DMS 273 treated with DMSO at 0.1 percent for 48 hours (cell line): ENCODE results near the gene MTA1.
A peak's percentile ranks its signal among the peaks of the same experiment; 100 is the strongest.

Experiments used
- DNase-seq: peaks from one replicate; lab custom pipeline; 2025; lab: John Stamatoyannopoulos, UW

The MTA1 gene

DNA sequence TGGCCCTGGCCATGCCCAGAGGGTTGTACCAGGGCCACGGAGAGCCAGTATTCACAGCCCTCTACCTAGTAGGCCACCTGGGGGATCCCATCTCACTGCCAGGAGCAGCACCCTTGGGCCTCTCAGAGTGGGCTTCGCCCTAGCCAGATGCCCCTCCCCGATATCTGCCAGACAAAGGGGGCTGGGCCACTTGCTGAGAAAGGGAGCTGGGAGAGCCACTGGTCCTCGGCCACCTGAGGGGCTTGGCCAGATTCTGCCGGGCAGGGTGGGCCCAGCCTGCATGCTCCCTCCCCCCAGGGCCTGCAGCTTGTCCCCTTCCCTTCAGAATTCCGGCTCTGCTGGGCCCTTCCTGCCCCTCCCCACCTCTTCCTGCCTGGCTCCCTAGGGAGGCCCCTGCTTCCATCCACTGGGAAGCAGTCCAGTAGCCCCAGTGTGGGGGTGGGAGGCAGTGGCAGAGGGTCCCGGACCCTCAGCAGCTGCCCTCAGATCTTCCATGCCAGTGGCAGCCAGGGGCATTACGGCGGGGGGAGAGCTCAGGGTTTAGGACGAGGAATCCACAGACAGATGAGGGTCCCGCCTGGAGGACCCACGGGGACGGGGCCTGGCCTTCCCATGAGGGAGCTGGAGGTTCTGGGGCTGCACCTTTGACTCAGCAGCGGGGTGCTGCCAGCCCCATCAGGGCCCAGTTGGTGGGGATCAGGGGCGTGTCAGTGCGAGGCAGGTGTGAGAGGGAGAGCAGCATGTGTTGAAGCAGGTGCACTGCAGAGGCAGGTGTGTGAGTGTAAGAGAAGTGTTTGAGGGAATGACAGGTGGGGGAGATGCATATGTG, 57.4 kb downstream of the MTA1 start:
- no peak for DNase-seq

- no peak for DNase-seq
Measured at GRCh38 chr14:105477660-105478397, 58.2 kb downstream of the MTA1 start.

DNA sequence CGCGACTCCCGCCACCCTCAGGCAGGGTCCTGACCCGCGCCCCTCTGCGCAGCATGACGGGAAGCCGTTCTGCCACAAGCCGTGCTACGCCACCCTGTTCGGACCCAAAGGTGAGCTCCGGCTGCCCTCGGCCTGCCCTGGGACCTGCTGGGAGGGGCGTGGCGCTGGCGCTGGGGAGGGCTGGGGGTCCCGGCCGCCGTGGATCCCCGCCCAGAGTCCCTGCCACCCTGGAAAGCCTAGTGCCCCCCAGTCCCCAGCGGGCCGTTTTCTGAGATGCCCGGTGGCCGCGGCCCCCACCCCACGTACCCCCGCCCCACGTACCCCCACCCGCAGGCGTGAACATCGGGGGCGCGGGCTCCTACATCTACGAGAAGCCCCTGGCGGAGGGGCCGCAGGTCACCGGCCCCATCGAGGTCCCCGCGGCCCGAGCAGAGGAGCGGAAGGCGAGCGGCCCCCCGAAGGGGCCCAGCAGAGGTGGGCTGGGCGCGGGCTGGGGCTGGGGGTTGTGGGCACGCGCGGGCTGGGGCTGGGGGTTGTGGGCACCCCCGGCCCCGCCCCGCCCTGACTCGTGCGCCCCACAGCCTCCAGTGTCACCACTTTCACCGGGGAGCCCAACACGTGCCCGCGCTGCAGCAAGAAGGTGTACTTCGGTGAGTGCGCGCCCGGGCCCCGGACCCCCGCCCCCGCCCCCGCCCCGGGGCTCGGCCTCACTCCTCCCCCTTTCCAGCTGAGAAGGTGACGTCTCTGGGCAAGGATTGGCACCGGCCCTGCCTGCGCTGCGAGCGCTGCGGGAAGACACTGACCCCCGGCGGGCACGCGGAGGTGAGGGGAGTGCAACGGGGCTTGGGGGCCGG, 59.0 kb downstream of the MTA1 start:
- no peak for DNase-seq

- DNase-seq, result no peak
Measured at GRCh38 chr14:105479431-105480158, 60.0 kb downstream of the MTA1 start.

GRCh38 chr14:105480199-105480746, 60.6 kb downstream of the MTA1 start:
- no peak for DNase-seq

- peak; percentile 73 for DNase-seq
Measured at GRCh38 chr14:105480807-105481801, 61.5 kb downstream of the MTA1 start.

DNA sequence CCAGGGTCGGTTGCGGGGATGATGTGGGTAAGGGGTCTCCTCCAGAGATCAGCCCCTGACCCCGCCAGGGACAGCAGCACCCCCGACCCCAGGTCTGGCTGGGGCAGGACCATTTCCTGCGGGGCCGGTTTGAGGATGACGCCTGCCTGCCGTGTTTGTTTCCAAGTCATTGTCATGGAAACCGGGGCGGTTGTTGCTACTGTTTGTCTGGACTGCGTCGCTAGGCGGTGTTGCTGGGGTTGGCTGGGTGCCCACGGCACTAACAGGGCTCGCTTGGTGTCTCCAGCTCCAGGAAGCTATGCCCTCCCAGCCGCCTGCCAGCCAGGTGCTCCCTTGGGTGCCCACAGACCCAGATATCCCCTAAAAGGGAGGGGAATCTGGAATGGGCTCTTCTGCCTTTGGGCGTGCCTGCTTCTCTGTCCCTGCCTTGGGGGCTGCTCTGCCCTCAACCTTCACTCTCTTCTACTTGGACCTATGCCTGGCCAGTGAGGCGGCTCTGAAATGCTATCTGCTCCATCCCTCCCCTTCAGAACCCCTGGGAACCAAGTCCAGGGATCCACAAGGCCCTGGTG, 62.3 kb downstream of the MTA1 start:
- peak; percentile 66 for DNase-seq

GRCh38 chr14:105482486-105483110, 63.0 kb downstream of the MTA1 start:
- no peak for DNase-seq

DNA sequence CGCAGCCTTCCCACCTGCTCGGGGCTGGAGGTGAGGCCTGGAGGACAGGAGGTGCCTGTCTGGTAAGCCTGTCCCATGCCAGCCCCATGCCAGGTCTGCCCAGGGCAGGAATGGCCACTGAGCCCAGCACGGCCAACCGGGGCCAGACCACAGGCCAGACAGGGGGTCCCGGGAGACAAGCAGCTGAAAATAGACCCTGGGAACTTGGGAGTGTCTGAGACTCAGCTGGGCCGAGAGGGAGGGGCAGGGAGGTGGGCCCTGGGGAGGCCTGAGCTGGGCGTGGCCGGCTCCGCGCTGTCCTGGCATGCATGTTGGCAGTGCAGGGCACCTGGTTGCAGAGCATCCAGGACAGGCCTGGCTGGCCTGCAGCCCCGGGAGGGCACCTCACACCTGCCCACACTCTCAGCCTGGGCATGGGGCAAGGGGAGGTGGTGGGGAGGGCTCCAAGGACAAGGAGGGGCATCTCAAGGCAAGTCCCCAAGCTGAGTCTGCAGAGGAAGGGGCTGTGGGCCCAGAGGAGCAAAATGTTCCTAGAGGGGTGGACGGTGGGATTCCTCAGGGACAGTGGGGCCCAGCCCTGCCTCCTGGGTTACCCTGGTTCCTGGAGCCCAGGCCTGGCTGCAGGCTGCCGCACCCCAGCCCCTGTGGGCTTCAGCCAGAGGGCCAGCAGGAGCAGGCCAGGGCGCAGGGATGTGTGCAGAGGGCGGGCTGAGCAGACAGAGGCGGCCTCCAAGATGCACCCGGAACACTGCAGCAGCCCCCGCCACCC, 63.9 kb downstream of the MTA1 start:
- DNase-seq, result no peak

GRCh38 chr14:105484069-105484996, 64.7 kb downstream of the MTA1 start:
- DNase-seq, result no peak

DNA sequence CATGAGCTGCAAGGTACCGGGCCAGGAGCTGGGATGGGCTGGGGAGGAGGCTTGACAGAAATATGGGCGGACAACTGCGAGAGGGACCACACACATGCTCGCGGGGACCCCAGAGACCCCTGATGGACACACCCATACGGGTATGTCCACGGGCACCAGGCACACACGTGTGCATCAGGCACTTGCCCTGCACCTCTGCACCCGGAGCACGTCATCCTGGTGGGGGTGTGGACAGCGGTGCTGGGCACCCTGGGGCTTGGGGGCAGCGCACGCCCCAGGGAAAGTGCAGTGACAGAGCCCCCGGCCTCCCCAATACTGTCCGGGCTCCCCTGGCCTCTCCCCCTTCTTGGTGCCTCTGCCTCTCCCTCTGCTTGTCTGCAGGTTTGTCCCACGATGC, 65.4 kb downstream of the MTA1 start:
- DNase-seq, result no peak

DNA sequence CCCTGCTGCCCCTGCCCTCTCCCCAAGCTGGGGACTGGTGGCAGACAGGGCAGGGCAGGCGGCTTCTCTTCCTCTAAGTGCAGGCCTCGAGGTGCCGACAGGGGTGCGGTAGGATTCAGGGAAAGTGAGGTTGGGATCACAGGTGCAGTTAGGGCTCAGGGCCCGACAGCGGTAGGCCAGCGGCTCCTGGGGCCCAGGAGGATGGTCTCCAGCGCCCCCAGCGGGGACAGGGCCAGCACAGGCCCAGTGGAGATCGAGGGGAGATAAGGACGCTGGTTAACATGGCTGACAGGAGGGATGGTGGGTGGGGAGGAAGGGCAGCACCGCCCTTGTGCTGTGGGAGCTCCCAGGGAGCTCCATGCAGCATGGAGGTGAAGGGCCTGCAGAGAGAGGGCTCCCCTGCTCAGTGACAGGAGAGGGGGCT, 66.1 kb downstream of the MTA1 start:
- no peak for DNase-seq

DNA sequence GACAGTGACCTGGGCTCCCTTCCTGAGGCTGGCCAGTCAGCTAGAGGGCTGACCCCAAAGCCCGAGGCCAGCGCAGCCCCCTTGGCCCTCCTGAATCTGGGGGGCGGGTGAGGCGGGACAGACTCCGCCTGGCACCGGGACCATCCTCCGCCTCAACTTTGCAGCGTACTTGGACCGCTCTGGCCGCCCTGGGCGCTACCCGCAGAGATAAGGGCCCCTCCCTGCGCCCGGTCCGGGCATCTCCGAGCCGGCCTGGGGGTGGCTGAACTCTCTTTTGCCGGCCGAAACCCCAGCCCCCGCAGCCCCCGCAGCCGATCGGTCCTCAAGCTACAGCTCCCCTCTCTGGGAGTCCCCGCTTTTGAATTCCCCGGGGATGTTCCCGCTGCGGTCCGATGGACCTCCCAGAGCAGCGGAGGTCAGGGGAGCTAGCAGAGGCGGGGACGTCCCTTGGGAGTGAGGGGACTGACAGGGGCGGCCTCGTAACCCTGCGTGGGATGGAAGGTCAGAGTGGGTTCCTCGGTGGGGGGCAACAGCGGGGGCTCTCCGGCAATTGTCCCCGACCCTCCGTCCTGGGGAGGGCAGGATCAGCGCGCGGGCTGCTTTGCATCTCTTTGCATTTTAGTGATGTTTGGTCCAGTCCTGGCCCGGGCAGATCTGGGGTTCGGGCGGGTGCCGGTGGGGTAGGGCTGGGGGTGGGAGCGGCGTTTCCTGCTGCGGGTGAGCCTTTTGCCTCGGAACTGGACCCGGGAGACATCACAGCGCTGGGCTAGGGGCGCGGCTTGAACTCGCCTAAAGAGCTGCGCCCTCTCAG, 66.7 kb downstream of the MTA1 start, which contains the start of gene CRIP1:
Gene CRIP1 (plus strand): TSS at position 724 of the 811 bp plus-strand sequence. CDS start 374 bp downstream, outside the sequence.
- no peak for DNase-seq

DNA sequence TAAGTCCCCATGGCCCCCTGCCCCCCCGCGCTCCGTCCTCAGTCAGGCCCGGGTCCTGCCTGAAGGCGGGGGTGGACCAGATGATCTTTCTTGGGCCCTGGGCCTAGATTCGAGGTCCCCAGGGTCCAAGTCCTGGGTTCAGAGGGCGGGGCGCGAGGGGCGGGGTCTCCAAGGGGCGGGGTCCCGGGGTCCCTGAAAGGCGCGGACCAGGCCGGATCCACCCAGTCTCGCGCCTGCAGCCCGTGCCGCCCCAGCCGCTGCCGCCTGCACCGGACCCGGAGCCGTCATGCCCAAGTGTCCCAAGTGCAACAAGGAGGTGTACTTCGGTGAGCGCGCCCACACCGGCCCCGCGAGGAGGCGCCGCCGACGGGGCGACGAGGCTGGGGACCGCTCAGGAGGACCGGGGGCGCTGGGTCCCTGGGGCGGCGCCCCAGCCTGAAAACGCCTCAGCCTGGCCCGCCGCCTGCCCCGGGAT, 67.4 kb downstream of the MTA1 start:
- no peak for DNase-seq

DNA sequence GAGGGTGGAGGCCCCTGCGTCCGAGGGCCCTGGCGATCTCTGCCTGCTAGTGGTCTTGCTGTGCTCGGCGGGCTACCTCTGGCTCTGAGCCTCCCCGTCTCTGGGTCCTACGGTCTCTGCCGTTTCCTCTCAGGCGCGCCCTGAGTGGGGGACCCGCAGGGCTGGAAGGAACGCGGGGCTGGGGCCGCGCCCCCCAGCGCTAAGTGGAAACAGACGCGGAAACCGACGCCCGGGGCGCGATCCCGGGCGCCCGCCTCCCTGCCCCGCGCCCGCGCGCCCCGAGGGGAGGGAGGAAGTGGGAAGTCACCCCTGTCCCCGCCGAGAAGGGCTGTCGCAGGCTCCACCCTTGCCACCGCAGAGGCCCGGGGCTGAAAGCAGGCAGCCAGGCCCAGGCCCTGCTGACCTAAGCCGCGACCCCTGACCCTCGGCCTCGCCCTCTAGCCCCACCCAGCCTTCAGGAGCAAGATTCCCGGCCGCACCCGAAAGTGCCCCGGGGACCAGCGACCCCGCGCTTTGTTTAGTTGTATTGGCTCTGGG, 67.9 kb downstream of the MTA1 start:
- DNase-seq, result no peak
